ENCODE data around the gene SCMH1.

DNA sequence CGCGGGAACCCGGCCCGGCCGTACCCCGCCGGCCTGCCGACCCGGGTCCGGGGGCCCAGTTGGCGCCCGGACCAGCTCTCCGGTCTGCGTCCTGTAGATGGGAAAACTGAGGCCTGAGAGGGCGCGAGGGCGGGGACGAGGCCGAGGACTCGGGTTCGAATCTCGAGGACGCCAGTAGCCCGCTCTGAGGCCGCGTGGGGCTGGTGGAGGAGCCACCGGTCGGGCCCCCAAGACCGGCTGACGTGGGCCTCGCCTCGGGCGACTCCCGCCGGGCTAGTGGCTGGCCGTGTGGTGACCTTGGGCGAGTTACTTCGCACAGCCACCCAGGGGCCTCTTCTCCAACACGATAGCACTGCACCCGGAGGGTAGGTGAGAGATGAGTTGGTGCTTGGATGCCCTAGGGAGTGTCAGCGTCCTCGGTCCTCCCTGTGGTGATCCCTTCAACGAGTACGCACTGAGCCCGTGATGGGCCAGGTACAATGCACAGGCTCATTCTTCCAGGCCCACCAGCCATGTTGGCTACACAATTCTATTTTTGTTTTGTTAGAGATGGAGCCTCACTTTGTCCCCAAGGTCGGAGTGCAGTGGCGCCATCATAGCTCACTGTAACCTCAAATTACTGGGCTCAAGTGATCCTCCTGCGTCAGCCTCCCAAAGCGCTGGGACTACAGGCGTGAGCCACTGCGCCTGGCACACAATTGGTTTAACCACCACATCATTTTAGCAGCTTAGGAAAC lies 404 bp upstream of the SCMH1 start:
- TF ChIP-seq, protein P1, sequence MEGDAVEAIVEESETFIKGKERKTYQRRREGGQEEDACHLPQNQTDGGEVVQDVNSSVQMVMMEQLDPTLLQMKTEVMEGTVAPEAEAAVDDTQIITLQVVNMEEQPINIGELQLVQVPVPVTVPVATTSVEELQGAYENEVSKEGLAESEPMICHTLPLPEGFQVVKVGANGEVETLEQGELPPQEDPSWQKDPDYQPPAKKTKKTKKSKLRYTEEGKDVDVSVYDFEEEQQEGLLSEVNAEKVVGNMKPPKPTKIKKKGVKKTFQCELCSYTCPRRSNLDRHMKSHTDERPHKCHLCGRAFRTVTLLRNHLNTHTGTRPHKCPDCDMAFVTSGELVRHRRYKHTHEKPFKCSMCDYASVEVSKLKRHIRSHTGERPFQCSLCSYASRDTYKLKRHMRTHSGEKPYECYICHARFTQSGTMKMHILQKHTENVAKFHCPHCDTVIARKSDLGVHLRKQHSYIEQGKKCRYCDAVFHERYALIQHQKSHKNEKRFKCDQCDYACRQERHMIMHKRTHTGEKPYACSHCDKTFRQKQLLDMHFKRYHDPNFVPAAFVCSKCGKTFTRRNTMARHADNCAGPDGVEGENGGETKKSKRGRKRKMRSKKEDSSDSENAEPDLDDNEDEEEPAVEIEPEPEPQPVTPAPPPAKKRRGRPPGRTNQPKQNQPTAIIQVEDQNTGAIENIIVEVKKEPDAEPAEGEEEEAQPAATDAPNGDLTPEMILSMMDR (IDR thresholded peaks at IDR 0.05), result no peak
- TF ChIP-seq POLR2A (IDR thresholded peaks at IDR 0.05), result no peak
